A549 (cell line): ENCODE results near the gene EDN3. TPM values are rescaled to one million over a fixed set of nuclear protein-coding genes. Genes with fewer than 3 reads are reported as not detected.

Experiments used
- ATAC-seq, 2 experiments: fragments of 200-7000 bp in 1 of 2; fragments of >200 bp in 1 of 2; cut with Nextera tagmentation in 1 of 2; cut with Tn5 transposase in 1 of 2; 3 replicates each; pipeline versions ENCODE4 v1.8.0 to v1.9.1; 2018 to 2020; ENCODE audit warnings: mild to moderate bottlenecking in 1 of 2, moderate library complexity in 1 of 2
- CTCF ChIA-PET: fragments of 300-600 bp; sonication (Branson Sonifier 250); formaldehyde crosslinking; extraction: SDS; loops from one replicate; lab custom pipeline; 2021; ENCODE audit warnings: antibody characterized with exemption, inconsistent platforms; lab: Yijun Ruan, JAX
- POLR2A ChIA-PET: fragments of 350-600 bp; formaldehyde crosslinking; extraction: SDS; loops from one replicate; lab custom pipeline; 2021; ENCODE audit warnings: antibody characterized with exemption, inconsistent platforms; lab: Yijun Ruan, JAX
- DNase-seq, 2 experiments: peaks; one replicate each; pipeline versions ENCODE4 v3.0.0 to v3.0.0-alpha.2; 2011 to 2016; ENCODE audit warnings: low read depth in 1 of 2, low spot score in 1 of 2
- FAIRE-seq: peaks from 2 replicates; lab custom pipeline; 2011; peaks lifted over from hg19 to GRCh38; lab: Jason Lieb, UNC
- H3K27ac ChIP-seq, 2 experiments: fragments of >200 bp; sonication (Bioruptor Twin); formaldehyde crosslinking; 3 replicates each; pipeline ENCODE4 v1.5.1; 2016 to 2017
- H3K4me1 ChIP-seq: fragments of >200 bp; sonication (Bioruptor Twin); formaldehyde crosslinking; 3 replicates; pipeline ENCODE4 v1.6.1; 2016
- H3K4me2 ChIP-seq: fragments of >200 bp; sonication (Bioruptor Twin); formaldehyde crosslinking; 3 replicates; pipeline ENCODE4 v1.6.1; 2016
- H3K4me3 ChIP-seq: fragments of >200 bp; sonication (Bioruptor Twin); formaldehyde crosslinking; 3 replicates; pipeline ENCODE4 v1.5.1; 2016
- H3K9me3 ChIP-seq: fragments of >200 bp; sonication (Bioruptor Twin); formaldehyde crosslinking; 3 replicates; pipeline ENCODE4 v1.6.1; 2016
- BHLHE40 ChIP-seq: IDR thresholded peaks from 2 replicates; pipeline ENCODE4 v1.6.1; 2012; ENCODE audit warnings: low read depth, low read length, inconsistent platforms
- CBX2 ChIP-seq: fragments of 200-600 bp; sonication (generic); IDR thresholded peaks from 2 replicates; pipeline ENCODE4 v1.6.1; 2016; ENCODE audit warnings: low read depth, mild to moderate bottlenecking, borderline replicate concordance
- CBX8 ChIP-seq: fragments of 200-600 bp; sonication (generic); IDR thresholded peaks from 2 replicates; pipeline ENCODE4 v1.6.1; 2016
- CHD2 ChIP-seq: fragments of 150-350 bp; IDR thresholded peaks from 2 replicates; pipeline ENCODE4 v1.6.1; 2014; ENCODE audit warnings: low read length; ENCODE audit not compliant: partially characterized antibody
- CHD4 ChIP-seq: fragments of 200-600 bp; sonication (generic); IDR thresholded peaks from 2 replicates; pipeline ENCODE4 v1.6.1; 2016; ENCODE audit warnings: antibody characterized with exemption, mild to moderate bottlenecking, borderline replicate concordance
- EHF ChIP-seq: fragments of 250-450 bp; sonication (Bioruptor Pico); IDR thresholded peaks from 2 replicates; pipeline ENCODE4 v1.5.0; 2020; ENCODE audit warnings: mild to moderate bottlenecking
- ESRRA ChIP-seq: fragments of 150-350 bp; IDR thresholded peaks from 2 replicates; pipeline ENCODE4 v1.6.1; 2014; ENCODE audit warnings: mild to moderate bottlenecking, low read length, borderline replicate concordance
- FOSL2 ChIP-seq, 2 experiments: fragments of 450-650 bp in 1 of 2; fragments of >200 bp in 1 of 2; sonication (Bioruptor Twin) in 1 of 2; formaldehyde crosslinking; IDR thresholded peaks; 2 replicates each; pipeline versions ENCODE4 v1.5.0 to v1.6.1; 2016 to 2020; ENCODE audit warnings: mild to moderate bottlenecking in 1 of 2, moderate library complexity in 1 of 2
- FOXS1 ChIP-seq: fragments of 250-450 bp; sonication (Bioruptor Pico); IDR thresholded peaks from 2 replicates; pipeline ENCODE4 v1.5.0; 2020; ENCODE audit warnings: mild to moderate bottlenecking, moderate library complexity
- HDAC2 ChIP-seq: fragments of 200-600 bp; sonication (generic); IDR thresholded peaks from 2 replicates; pipeline ENCODE4 v1.6.1; 2016
- HES2 ChIP-seq: fragments of >200 bp; sonication (Bioruptor Twin); formaldehyde crosslinking; IDR thresholded peaks from 2 replicates; pipeline ENCODE4 v1.6.1; 2016
- HOXB13 ChIP-seq: fragments of 250-450 bp; sonication (Bioruptor Pico); IDR thresholded peaks from 2 replicates; pipeline ENCODE4 v1.5.0; 2020; ENCODE audit warnings: low read depth, mild to moderate bottlenecking, moderate library complexity
- HOXB5 ChIP-seq: fragments of 250-450 bp; sonication (Bioruptor Pico); IDR thresholded peaks from 2 replicates; pipeline ENCODE4 v1.5.0; 2020; ENCODE audit warnings: mild to moderate bottlenecking, moderate library complexity
- MAFK ChIP-seq: fragments of 450-650 bp; IDR thresholded peaks from 2 replicates; pipeline ENCODE4 v1.6.1; 2014; ENCODE audit not compliant: partially characterized antibody
- NFE2L2 ChIP-seq: fragments of 150-350 bp; conservative IDR thresholded peaks from 2 replicates; pipeline ENCODE4 v1.6.1; 2014; ENCODE audit warnings: low read length
- NPAS2 ChIP-seq: fragments of 250-450 bp; sonication (Bioruptor Pico); IDR thresholded peaks from 2 replicates; pipeline ENCODE4 v1.8.0; 2022; ENCODE audit warnings: mild to moderate bottlenecking, moderate library complexity, borderline replicate concordance
- NR3C1 ChIP-seq: fragments of >200 bp; sonication (Bioruptor Twin); formaldehyde crosslinking; IDR thresholded peaks from 3 replicates; pipeline ENCODE4 v1.6.1; 2017
- PBX3 ChIP-seq: IDR thresholded peaks from 2 replicates; pipeline ENCODE4 v1.6.1; 2012
- PHF8 ChIP-seq: fragments of 200-600 bp; sonication (generic); IDR thresholded peaks from 2 replicates; pipeline ENCODE4 v1.6.1; 2016; ENCODE audit warnings: low read depth, mild to moderate bottlenecking, antibody characterized with exemption, moderate library complexity, borderline replicate concordance
- RFX5 ChIP-seq: fragments of 450-650 bp; IDR thresholded peaks from 2 replicates; pipeline ENCODE4 v1.7.1; 2014; ENCODE audit warnings: antibody characterized with exemption, mild to moderate bottlenecking, moderate library complexity
- SMC3 ChIP-seq: fragments of >200 bp; sonication (Bioruptor Twin); formaldehyde crosslinking; IDR thresholded peaks from 3 replicates; pipeline ENCODE4 v1.6.1; 2018; ENCODE audit warnings: inconsistent platforms
- SREBF2 ChIP-seq: fragments of 450-650 bp; IDR thresholded peaks from 2 replicates; pipeline ENCODE4 v1.6.1; 2014; ENCODE audit warnings: mild to moderate bottlenecking, moderate library complexity
- TP53 ChIP-seq: fragments of 250-450 bp; sonication (Bioruptor Pico); IDR thresholded peaks from 2 replicates; pipeline ENCODE4 v1.5.0; 2021; ENCODE audit warnings: mild to moderate bottlenecking, moderate library complexity
- ZC3H11A ChIP-seq: fragments of 450-650 bp; IDR thresholded peaks from 2 replicates; pipeline ENCODE4 v1.6.1; 2014; ENCODE audit warnings: antibody characterized with exemption, mild to moderate bottlenecking
- ZNF302 ChIP-seq: fragments of 250-450 bp; sonication (Bioruptor Pico); IDR thresholded peaks from 2 replicates; pipeline ENCODE4 v1.9.0; 2021; ENCODE audit warnings: inconsistent platforms, mild to moderate bottlenecking, moderate library complexity
- WGBS: methylation state at CpG from one replicate; pipeline ENCODE4 v1.1.6; 2017; ENCODE audit errors: missing lambda C conversion rate; 5-methylcytosine and 5-hydroxymethylcytosine counted together
- polyA plus RNA-seq, 4 experiments: library from polyadenylated mRNA; depleted of rRNA in 3 of 4; stranded (reverse); fragments of >200 nt; fragmentation: RNase III in 1 of 4; extraction: RNeasy Plus Mini Kit Qiagen cat#74134 plus additional on column Dnase treatment in 1 of 4; gene quantifications; 2 replicates in 3 of 4; 3 replicates in 1 of 4; pipeline ENCODE4 v1.2.3, GENCODE V29; 2011 to 2017

EDN3 gene
- polyA plus RNA-seq, 2 of the 4 experiments (the other 2 are of a cell fraction), result 0.13 to 0.54 TPM

GRCh38 chr20:59318803-59319202 lies 18.4 kb downstream of the EDN3 start (continued):
- TF ChIP-seq EHF (no peak), RFX5 (no peak), ESRRA (no peak)
- TF ChIP-seq, all 56 proteins: peak for 0

GRCh38 chr20:59320426-59320825 lies 20.0 kb downstream of the EDN3 start:
- H3K27ac ChIP-seq, result no peak overlapping the region
- no peak for FAIRE-seq
- H3K4me2 ChIP-seq, result no peak overlapping the region
- no peaks in the 10 kb centered on the region for H3K4me1 ChIP-seq
- H3K9me3 ChIP-seq, result no peaks in the 10 kb centered on the region
- CTCF ChIA-PET, result interaction anchor here (0.5 to 1.0 kb wide), 2 partner anchors 9 to 477 kb away, joined by 3 read pairs; no protein-coding TSS in a partner anchor
- H3K4me3 ChIP-seq, result no peak overlapping the region
- TF ChIP-seq BHLHE40, result no peak
- no peak for TF ChIP-seq MAFK
- TF ChIP-seq HOXB13 (CRISPR knock-in tag), result no peak
- no peak for TF ChIP-seq ZNF302 (CRISPR knock-in tag)
- TF ChIP-seq CHD4, result no peak
- no peak for TF ChIP-seq ESRRA
- TF ChIP-seq FOSL2 (IDR thresholded peaks at IDR 0.05), result no peak
- TF ChIP-seq FOSL2 (CRISPR knock-in tag; IDR thresholded peaks at IDR 0.05), result no peak
- no peak for ATAC-seq
- WGBS, result 81% methylated on average over 10 of the region's 10 CpGs
- POLR2A ChIA-PET, result no interaction called here
- no peak for DNase-seq

GRCh38 chr20:59320854-59321647 lies 20.6 kb downstream of the EDN3 start:
- no peak overlapping the region for H3K27ac ChIP-seq
- ChIA-PET POLR2A (no interaction called here), CTCF (no interaction called here)
- H3K4me2 ChIP-seq, result no peak overlapping the region
- no peak for ATAC-seq
- 81% methylated on average over 16 of the region's 16 CpGs for WGBS
- FAIRE-seq, result no peak
- H3K4me1 ChIP-seq, result no peaks in the 10 kb centered on the region
- H3K4me3 ChIP-seq, result no peak overlapping the region
- TF ChIP-seq HES2, result no peak
- no peak for TF ChIP-seq FOXS1 (CRISPR knock-in tag)
- no peak for TF ChIP-seq HOXB5 (CRISPR knock-in tag)
- no peak for TF ChIP-seq CBX8
- no peak for TF ChIP-seq NR3C1
- TF ChIP-seq PBX3, result no peak
- no peak for TF ChIP-seq TP53 (CRISPR knock-in tag)
- TF ChIP-seq ZC3H11A, result no peak
- no peak for DNase-seq
- no peaks in the 10 kb centered on the region for H3K9me3 ChIP-seq

- no peaks in the 10 kb centered on the region for H3K4me1 ChIP-seq
- no peak for DNase-seq
- no peak overlapping the region for H3K27ac ChIP-seq
- POLR2A ChIA-PET, result no interaction called here
- CTCF ChIA-PET, result interaction anchor here (0.5 to 0.8 kb wide), 2 partner anchors 100 to 128 kb away, joined by 3 to 4 read pairs; no protein-coding TSS in a partner anchor
- H3K9me3 ChIP-seq, result no peaks in the 10 kb centered on the region
- H3K4me3 ChIP-seq, result no peak overlapping the region
- FAIRE-seq, result no peak
- WGBS, result 78% methylated on average over 9 of the region's 9 CpGs
- TF ChIP-seq TP53 (CRISPR knock-in tag), result no peak
- no peak for TF ChIP-seq BHLHE40
- TF ChIP-seq NPAS2 (CRISPR knock-in tag), result no peak
- no peak for TF ChIP-seq HDAC2
- TF ChIP-seq CBX2, result no peak
- TF ChIP-seq PBX3, result no peak
- no peak for TF ChIP-seq PHF8
- TF ChIP-seq NFE2L2, result no peak
- no peak for TF ChIP-seq ZC3H11A
- no peak for TF ChIP-seq CHD2
- no peak for TF ChIP-seq MAFK
- TF ChIP-seq SREBF2, result no peak
- no peak for TF ChIP-seq SMC3
- TF ChIP-seq ESRRA, result no peak
- ATAC-seq, result no peak
- no peak overlapping the region for H3K4me2 ChIP-seq
Observed at GRCh38 chr20:59322081-59322480, 21.7 kb downstream of the EDN3 start.
